GM13976 (cell line): ENCODE results near the gene ASXL3.

Experiments
- DNase-seq: peaks from one replicate; pipeline ENCODE4 v3.0.0; 2012; ENCODE audit warnings: low spot score
- in situ Hi-C: fragments of 300-500 bp; cut with MboI; formaldehyde crosslinking; loops from one replicate; pipeline ENCODE4 v1.12.0; 2022; ENCODE audit warnings: low sequenced_read_pairs, mixed read lengths, inconsistent platforms; ENCODE audit not compliant: unreplicated experiment
- TF ChIP-seq, protein P1 (sequence below): IDR thresholded peaks from 2 replicates; pipeline ENCODE4 v1.5.1; 2012; ENCODE audit warnings: borderline replicate concordance, mild to moderate bottlenecking; ENCODE audit not compliant: insufficient read depth; ENCODE audit errors: extremely low read depth, missing control alignments, control extremely low read depth

Gene ASXL3

DNA sequence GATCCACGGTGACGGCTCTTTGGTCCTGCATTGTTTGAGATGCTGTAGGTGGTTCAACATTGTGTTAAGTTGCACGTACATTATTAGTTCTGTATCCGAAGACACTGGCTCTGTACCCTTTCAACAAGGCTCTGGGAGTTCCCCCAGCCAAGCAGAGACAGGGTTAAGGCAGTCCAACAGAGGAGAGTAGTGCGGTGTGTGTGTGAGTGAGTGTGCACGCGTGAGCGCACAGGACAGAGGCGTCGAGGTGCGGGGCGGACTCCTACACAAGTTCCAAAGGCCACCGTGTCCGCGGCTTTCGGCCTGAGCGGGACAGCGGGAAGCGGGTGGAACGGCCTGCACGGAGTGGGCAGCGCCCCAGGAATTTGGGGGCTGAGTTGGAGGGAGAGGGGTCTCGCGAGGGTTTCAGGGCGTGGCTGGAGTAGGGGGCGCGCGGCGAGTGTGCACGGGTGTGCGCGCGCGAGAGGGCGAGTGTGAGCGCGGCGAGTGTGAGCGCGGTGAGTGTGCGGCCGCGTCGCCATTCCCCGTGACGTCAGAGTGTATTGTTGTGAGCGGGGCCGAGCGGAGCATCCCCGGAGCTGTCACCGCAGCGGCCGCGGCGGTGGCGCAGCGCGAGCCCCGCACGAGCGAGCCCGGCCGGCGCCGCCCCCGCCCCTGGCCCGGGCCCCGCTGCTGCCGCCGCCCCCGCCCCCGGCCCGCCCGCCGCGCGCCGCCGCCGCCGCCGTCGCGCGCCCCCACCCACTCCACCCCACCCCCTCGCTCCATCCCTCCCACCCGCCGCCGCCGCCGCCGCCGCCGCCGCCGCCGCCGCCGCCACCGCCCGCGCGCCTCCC, at the start of gene ASXL3:
Gene ASXL3 (plus strand): TSS at position 535 of the 833 bp plus-strand sequence. CDS start 413 bp downstream, outside the sequence.
- peak; percentile 56 for DNase-seq
- TF ChIP-seq, protein P1, sequence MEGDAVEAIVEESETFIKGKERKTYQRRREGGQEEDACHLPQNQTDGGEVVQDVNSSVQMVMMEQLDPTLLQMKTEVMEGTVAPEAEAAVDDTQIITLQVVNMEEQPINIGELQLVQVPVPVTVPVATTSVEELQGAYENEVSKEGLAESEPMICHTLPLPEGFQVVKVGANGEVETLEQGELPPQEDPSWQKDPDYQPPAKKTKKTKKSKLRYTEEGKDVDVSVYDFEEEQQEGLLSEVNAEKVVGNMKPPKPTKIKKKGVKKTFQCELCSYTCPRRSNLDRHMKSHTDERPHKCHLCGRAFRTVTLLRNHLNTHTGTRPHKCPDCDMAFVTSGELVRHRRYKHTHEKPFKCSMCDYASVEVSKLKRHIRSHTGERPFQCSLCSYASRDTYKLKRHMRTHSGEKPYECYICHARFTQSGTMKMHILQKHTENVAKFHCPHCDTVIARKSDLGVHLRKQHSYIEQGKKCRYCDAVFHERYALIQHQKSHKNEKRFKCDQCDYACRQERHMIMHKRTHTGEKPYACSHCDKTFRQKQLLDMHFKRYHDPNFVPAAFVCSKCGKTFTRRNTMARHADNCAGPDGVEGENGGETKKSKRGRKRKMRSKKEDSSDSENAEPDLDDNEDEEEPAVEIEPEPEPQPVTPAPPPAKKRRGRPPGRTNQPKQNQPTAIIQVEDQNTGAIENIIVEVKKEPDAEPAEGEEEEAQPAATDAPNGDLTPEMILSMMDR, result no peak
- in situ Hi-C loops, result no loop called here

DNA sequence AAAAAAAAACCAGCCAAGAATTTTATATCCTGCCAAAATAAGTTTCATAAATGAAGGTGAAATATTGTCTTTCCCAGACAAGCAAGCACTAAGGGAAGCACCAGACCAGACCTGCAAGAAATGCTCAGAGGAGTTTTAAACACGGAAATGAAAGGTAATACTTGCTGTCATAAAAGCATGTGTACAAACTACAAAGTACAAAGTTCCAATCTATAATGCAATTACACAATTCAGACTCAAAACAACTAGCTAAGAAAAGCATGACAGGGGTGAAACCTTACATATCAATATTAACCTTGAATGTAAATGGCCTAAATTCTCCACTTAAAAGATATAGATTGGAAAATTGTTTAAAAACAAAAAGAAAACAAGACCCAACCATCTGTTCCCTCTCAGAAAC, 45.0 kb upstream of the ASXL3 start:
- no peak for DNase-seq
- in situ Hi-C loops, result no loop called here
- TF ChIP-seq, protein P1, result no peak

DNA sequence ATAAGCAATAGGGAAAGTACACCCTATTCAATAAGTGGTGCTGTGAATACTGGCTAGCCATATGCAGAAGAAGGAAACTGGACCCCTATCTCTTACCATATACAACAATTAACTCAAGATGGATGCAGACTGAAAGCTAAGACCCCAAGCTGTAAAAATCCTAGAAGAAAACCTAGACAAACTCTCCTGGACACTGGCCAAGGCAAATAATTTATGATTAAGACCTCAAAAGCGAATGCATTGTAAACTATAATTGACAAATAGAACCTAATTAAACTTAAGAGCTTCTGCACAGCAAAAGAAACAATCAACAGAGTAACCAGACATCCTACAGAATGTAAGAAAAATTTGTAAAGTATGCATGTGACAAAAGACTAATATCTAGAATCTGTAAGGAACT, 41.1 kb upstream of the ASXL3 start:
- no peak for DNase-seq
- TF ChIP-seq, protein P1, result no peak
- in situ Hi-C loops, result no loop called here

DNA sequence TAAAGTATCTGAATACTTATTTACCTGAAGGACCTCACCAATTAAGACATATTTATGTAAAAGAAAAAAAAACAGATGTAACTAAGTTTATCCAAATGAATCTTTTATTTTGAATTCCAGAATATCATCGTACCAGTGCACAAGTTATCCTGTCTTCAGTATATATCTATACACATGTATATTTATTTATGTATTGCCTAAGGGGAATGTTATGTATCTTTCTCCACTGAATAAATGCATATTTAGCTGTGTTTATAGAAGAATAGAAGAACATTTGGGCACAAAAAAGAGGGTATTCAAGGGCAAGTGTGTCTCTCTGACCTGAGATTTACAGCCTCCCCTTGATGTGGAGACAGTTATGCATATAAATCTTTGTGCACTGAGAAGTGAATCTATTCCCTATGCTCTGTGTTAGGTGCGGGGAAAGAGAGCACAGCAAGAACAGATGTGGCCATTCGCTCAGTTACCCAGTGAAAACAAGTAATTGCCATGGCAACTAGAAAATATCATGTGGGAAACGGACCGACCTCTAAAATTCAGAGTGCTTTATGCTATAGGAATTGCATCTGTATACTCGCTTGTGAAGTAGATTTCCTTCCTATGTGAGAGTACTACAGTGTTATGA, 39.5 kb upstream of the ASXL3 start:
- TF ChIP-seq, protein P1, result no peak
- DNase-seq, result no peak
- in situ Hi-C loops, result no loop called here

DNA sequence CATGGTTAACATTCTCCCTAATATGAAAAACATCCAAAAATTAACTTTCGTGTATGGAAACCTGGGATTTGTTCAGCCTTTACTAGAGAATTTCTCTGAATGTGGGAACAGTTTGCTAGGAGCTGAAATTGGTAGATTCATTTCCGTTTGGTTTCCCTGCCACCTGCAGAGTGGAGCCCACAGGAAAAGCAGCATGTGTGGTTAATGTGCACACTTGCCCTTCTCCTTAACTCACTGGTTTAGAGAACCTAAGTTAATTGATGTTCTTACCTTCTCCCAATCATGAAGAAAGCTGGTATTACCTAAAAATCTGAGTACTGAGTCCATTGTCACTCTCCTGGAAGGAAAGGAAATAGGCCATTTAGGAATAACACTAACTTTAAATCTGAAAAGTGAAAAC, 37.6 kb upstream of the ASXL3 start:
- TF ChIP-seq, protein P1, result no peak
- in situ Hi-C loops, result no loop called here
- no peak for DNase-seq

DNA sequence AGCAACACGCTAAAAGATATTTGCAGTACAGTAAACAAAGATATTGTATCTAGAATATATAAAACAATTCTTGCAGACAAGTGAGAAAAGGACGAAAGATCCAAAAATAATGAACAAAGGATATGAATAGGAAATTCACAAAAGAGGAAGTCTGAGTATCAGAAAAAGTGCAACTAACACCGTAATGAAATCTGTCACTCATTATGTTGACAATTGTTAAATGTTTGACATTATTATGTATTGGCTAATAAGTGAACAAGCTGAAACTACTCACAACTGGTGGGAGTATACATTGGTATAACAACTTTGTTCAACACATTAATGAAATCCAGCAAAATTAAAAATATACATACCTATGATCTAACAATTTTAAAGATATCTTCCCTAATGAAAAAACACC, 36.7 kb upstream of the ASXL3 start:
- DNase-seq, result no peak
- TF ChIP-seq, protein P1, result no peak
- in situ Hi-C loops, result no loop called here
